BLaER1 (cell line): ENCODE measurements around the gene THOP1.

Experiments used
- H3K27ac ChIP-seq: shearing (Covaris generic); formaldehyde crosslinking; 2 replicates; pipeline ENCODE4 v1.8.1; 2022
- H3K27me3 ChIP-seq: shearing (Covaris generic); formaldehyde crosslinking; 2 replicates; pipeline ENCODE4 v1.8.1; 2022
- H3K36me3 ChIP-seq: shearing (Covaris generic); formaldehyde crosslinking; 2 replicates; pipeline ENCODE4 v1.8.1; 2022
- H3K4me1 ChIP-seq: shearing (Covaris generic); formaldehyde crosslinking; 2 replicates; pipeline ENCODE4 v1.8.1; 2022
- H3K4me2 ChIP-seq: shearing (Covaris generic); formaldehyde crosslinking; 2 replicates; pipeline ENCODE4 v1.8.1; 2022
- H3K4me3 ChIP-seq: shearing (Covaris generic); formaldehyde crosslinking; 2 replicates; pipeline ENCODE4 v1.8.1; 2022
- H3K9ac ChIP-seq: shearing (Covaris generic); formaldehyde crosslinking; 2 replicates; pipeline ENCODE4 v1.8.1; 2022
- H3K9me3 ChIP-seq: shearing (Covaris generic); formaldehyde crosslinking; 2 replicates; pipeline ENCODE4 v1.8.1; 2022
- H4K20me1 ChIP-seq: shearing (Covaris generic); formaldehyde crosslinking; 2 replicates; pipeline ENCODE4 v1.8.1; 2022
- Cebpa-rat ChIP-seq: shearing (Covaris generic); IDR thresholded peaks from 2 replicates; pipeline ENCODE4 v1.8.1; 2022

Gene THOP1

DNA sequence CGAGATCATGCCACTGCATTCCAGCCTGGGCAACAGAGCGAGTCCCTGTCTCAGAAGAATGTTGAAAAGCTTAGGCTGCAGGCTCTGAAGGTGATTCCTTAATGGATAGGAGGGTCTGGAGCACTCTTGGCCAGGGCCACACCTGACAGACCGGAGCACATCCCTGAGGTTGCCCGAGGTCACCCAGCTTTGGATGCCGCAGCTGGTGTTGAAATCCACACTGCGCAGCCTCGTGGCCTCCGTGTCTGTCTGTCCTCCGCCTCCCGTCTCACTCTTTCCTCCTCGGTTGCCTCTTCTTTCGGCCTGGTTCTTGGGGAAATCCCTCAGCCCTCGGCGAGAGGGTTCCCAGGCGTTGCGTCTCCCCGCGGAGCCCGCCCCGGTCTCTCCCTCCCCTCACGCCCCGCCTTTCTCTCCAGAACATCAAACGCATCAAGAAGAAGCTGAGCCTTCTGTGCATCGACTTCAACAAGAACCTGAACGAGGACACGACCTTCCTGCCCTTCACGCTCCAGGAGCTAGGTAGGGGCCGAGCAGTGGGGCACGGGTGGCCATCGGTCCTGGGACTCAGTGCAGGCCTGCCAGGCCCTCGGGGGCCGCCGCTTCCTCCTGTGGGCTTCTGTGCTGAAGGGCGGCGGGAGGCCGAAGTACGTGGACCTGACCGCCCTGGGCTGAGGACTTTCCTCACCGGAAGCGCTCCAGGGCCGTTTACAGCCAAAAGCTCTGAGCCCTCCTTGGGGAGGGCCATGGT lies 14.1 kb downstream of the THOP1 start:
- H3K4me3 ChIP-seq: no peak overlapping the region; the same call in 1 of the 2 replicates
- peaks cover 21% of the 10 kb centered on the region; the same call in 1 of the 2 replicates for H4K20me1 ChIP-seq
- H3K27me3 ChIP-seq: no peaks in the 10 kb centered on the region
- no peak for TF ChIP-seq Cebpa-rat
- H3K9ac ChIP-seq: 0 out of 2 replicates have a peak overlapping the region, but pooled peaks have one; percentile 13
- H3K4me1 ChIP-seq: peaks cover 80% of the 10 kb centered on the region
- H3K27ac ChIP-seq: peak overlapping the region; percentile 89
- H3K9me3 ChIP-seq: no peaks in the 10 kb centered on the region
- peaks cover 76% of the 10 kb centered on the region for H3K36me3 ChIP-seq
- peak overlapping the region; percentile 88 for H3K4me2 ChIP-seq

DNA sequence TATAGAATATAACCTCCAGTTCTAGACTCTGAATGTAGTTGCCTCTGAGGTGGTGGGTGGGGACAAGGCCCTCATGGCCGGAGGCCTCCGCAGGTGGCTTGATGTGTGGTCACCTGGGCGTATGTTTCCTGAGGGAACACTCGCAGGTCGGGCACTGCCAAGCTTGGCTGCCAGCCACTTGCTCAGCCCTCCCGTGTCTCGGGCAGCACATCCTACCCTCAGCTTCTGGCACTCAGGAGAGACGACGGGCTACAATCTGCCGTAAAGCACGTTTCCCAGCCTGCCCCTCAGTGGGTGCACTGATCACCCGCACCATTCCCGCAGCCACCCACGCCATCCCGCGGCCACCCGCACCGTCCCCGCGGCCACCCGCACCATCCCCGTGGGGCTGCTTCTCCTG lies 15.2 kb downstream of the THOP1 start:
- peaks cover 70% of the 10 kb centered on the region for H3K36me3 ChIP-seq

DNA sequence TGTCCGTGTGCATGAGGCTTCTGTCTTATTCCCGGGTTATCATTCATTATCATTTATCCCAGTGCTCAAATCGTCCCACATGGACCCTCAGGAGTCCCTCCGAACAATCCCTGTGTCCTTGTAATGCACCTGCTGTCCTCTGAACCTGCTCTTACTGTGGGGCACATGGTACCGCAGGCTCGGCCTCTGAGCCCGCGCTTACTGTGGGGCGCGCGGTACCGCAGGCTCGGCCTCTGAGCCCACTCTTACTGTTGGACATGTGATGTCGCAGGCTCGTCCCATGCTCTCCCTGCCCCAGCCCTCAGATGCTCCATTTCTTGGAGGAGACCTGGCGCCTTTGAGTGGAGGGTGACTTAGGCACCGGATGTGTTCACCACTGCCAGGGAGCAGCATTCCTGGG lies 17.5 kb downstream of the THOP1 start:
- H3K9me3 ChIP-seq: no peaks in the 10 kb centered on the region
- peaks cover 98% of the 10 kb centered on the region for H3K4me1 ChIP-seq
- no peak for TF ChIP-seq Cebpa-rat
- H3K27me3 ChIP-seq: no peaks in the 10 kb centered on the region
- peak overlapping the region; percentile 88 for H3K4me2 ChIP-seq
- peaks cover 62% of the 10 kb centered on the region for H3K36me3 ChIP-seq
- H3K9ac ChIP-seq: 0 out of 2 replicates have a peak overlapping the region, but pooled peaks have one; percentile 73
- peak overlapping the region; percentile 93 for H3K27ac ChIP-seq
- no peak overlapping the region; the same call in 1 of the 2 replicates for H3K4me3 ChIP-seq
- H4K20me1 ChIP-seq: peaks cover 8% of the 10 kb centered on the region; the same call in 1 of the 2 replicates

More for the DNA sequence above, 15.2 kb downstream of the THOP1 start:
- no peaks in the 10 kb centered on the region for H3K9me3 ChIP-seq
- peak overlapping the region; percentile 88 for H3K4me2 ChIP-seq
- peak overlapping the region; percentile 89 for H3K27ac ChIP-seq
- H3K4me3 ChIP-seq: peak overlapping the region; percentile 32
- TF ChIP-seq Cebpa-rat: no peak
- H4K20me1 ChIP-seq: peaks cover 20% of the 10 kb centered on the region; the same call in 1 of the 2 replicates
- no peaks in the 10 kb centered on the region for H3K27me3 ChIP-seq
- H3K4me1 ChIP-seq: peaks cover 88% of the 10 kb centered on the region
- peak overlapping the region; percentile 72 for H3K9ac ChIP-seq

DNA sequence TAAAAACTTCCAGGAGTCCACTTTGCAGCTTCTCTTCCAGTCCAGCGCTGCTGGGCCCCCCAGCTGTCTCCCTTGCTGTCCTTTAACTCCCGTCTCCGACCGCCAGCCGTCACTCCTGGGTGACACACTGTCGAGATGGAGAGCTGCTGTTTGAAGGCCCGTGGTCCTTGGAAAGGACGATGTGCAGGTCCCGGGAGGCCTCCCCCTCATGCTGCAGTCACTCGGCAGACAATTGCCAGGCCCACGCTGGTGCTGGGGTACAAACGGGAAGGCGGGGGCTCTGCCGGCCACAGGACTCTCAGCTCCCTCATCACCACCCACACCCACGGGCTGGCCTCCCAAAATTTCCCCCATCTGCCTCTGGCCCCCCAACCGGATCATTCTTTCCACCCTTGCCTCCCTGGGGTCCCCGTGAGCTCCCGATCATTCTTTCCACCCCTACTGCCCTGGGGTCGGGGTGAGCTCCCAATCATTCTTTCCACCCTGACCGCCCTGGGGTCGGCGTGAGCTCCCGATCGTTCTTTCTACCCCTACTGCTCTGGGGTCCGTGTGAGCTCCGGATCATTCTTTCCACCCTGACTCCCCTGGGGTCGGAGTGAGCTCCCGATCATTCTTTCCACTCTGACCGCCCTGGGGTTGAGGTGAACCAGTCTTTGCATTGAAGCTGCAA lies 18.3 kb downstream of the THOP1 start:
- Histone ChIP-seq H3K4me3 (peak overlapping the region; percentile 49), H3K9ac (peak overlapping the region; percentile 73), H3K9me3 (no peaks in the 10 kb centered on the region), H3K4me2 (peak overlapping the region; percentile 88), H3K4me1 (peaks cover 98% of the 10 kb centered on the region), H3K36me3 (peaks cover 61% of the 10 kb centered on the region), H3K27ac (peak overlapping the region; percentile 93), H4K20me1 (peaks cover under 1% of the 10 kb centered on the region; the same call in 1 of the 2 replicates), H3K27me3 (no peaks in the 10 kb centered on the region)
- no peak for TF ChIP-seq Cebpa-rat

DNA sequence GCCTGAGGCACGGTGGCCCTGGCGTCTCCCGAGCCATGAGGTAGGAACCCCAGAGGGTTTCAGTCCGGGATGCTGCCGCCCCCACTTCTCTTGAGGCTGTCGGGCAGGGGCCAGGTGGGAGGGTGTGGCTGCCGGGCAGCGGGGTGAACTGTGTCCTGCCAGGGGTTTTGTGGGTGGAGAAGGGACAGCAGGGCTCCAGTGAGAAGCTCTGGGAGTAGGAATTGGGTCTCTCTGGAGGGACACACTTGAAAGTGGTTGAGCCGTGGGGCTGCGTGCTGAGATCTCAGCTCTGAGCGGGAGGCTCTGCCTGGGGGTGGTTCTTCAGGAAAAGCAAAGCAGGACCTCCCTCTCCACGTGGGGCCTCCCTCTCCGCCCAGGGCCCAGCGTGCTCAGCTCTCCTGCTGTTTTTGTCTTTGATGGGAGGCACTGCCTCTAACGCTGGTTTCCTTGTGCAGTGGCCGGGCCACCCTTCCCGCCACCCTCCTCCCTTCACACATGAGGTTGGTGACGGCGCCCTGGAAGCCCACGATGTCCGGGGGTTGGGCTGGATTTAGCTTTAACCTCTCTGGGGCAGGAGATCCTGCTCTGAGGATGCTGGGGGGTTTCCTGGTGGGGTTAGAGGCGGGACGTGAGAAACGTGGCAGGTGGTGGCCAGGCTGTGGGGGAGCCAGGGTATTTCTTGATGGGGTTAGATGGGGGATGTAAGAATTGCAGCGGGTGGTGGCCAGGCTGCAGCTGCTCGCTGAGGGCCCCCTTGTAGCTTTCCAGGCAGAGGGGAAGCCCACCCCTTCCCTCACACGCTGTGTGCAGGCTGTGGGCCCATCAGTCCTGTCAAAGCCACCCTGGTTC lies 19.1 kb downstream of the THOP1 start:
- Histone ChIP-seq H4K20me1 (0 out of 2 replicates have a peak, but pooled peaks cover under 1% of the 10 kb centered on the region), H3K4me1 (peaks cover 98% of the 10 kb centered on the region), H3K27me3 (no peaks in the 10 kb centered on the region), H3K9me3 (no peaks in the 10 kb centered on the region), H3K4me3 (peak overlapping the region; percentile 49), H3K27ac (peak overlapping the region; percentile 93), H3K9ac (peak overlapping the region; percentile 73), H3K4me2 (peak overlapping the region; percentile 88), H3K36me3 (peaks cover 61% of the 10 kb centered on the region)
- TF ChIP-seq Cebpa-rat: no peak

- peak overlapping the region; percentile 73 for H3K9ac ChIP-seq
Observed at GRCh38 chr19:2805261-2805900, 20.1 kb downstream of the THOP1 start.

GRCh38 chr19:2805991-2806649 lies 20.8 kb downstream of the THOP1 start:
- H3K27me3 ChIP-seq: no peaks in the 10 kb centered on the region
- peaks cover 98% of the 10 kb centered on the region for H3K4me1 ChIP-seq
- TF ChIP-seq Cebpa-rat: no peak
- peak overlapping the region; percentile 45 for H3K9ac ChIP-seq
- no peaks in the 10 kb centered on the region for H3K9me3 ChIP-seq
- H3K36me3 ChIP-seq: peaks cover 53% of the 10 kb centered on the region
- H3K4me2 ChIP-seq: peak overlapping the region; percentile 83
- peak overlapping the region; percentile 38 for H3K4me3 ChIP-seq
- H4K20me1 ChIP-seq: peaks cover 18% of the 10 kb centered on the region
- peak overlapping the region; percentile 90 for H3K27ac ChIP-seq

More at GRCh38 chr19:2805261-2805900, 20.1 kb downstream of the THOP1 start:
- H4K20me1 ChIP-seq: peaks cover 11% of the 10 kb centered on the region
- no peak for TF ChIP-seq Cebpa-rat
- H3K36me3 ChIP-seq: peaks cover 57% of the 10 kb centered on the region
- H3K9me3 ChIP-seq: no peaks in the 10 kb centered on the region
- H3K4me3 ChIP-seq: peak overlapping the region; percentile 47; the same call in 1 of the 2 replicates
- peak overlapping the region; percentile 88 for H3K4me2 ChIP-seq
- peaks cover 98% of the 10 kb centered on the region for H3K4me1 ChIP-seq
- H3K27ac ChIP-seq: peak overlapping the region; percentile 93
- no peaks in the 10 kb centered on the region for H3K27me3 ChIP-seq

DNA sequence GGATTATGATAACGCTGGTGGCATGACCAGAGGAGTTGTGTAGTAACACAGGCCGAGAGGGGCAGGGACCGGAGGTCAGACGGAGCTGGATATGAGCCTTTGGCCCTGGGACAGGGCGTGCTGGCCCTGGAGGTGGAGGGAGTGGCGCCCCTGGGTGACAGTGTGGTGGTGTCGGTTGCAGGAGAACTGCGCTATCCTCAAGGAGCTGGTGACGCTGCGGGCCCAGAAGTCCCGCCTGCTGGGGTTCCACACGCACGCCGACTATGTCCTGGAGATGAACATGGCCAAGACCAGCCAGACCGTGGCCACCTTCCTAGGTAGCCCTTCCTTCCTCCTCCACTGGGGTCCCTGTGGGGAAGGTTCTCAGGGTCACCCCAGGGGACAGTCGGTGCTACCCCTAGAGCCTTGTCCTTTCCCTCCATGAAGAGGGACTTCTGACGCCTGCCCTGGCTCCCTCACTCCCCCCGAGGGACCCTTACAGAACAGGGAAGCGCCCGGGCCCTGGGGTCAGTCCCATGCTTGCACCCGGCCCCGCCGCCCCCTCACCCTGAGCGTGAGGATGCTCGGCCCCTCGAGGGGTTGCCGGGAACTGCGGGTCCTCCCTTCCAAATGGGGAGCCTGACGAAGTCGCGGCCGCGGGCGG lies 21.6 kb downstream of the THOP1 start:
- peak overlapping the region; percentile 83 for H3K4me2 ChIP-seq
- peak overlapping the region; percentile 90 for H3K27ac ChIP-seq
- peak overlapping the region; percentile 38 for H3K4me3 ChIP-seq
- peak overlapping the region; percentile 45 for H3K9ac ChIP-seq
- H3K36me3 ChIP-seq: peaks cover 61% of the 10 kb centered on the region
- TF ChIP-seq Cebpa-rat: no peak
- no peaks in the 10 kb centered on the region for H3K9me3 ChIP-seq
- peaks cover 98% of the 10 kb centered on the region for H3K4me1 ChIP-seq
- peaks cover 21% of the 10 kb centered on the region for H4K20me1 ChIP-seq
- no peaks in the 10 kb centered on the region for H3K27me3 ChIP-seq
